ENCODE data around the gene MSH2.

GRCh38 chr2:47510745-47511144, 107.8 kb downstream of the MSH2 start:
- TF ChIP-seq POLR2AphosphoS5 (IDR thresholded peaks at IDR 0.05; ENCODE audit: borderline replicate concordance, low read depth, low read length) (no peak), EZH2 (IDR thresholded peaks at IDR 0.05) (no peak)

All from SK-N-MC (cell line).